ENCODE data around the gene PTRH2. TPM values are rescaled to one million over a fixed set of nuclear protein-coding genes. Genes with fewer than 3 reads are reported as not detected.

The PTRH2 gene
- total RNA-seq, 1 donor from 2014 or later = 43.0 TPM

- no peak for TF ChIP-seq POLR2AphosphoS5 (IDR thresholded peaks at IDR 0.05; ENCODE audit: insufficient read depth in 1 of 2, low read depth in 1 of 2)
- no peak for TF ChIP-seq CTCF (IDR thresholded peaks at IDR 0.05)
- no peak for TF ChIP-seq POLR2A (IDR thresholded peaks at IDR 0.05)
- Histone ChIP-seq H3K27ac (no peak overlapping the region), H3K4me1 (no peaks in the 10 kb centered on the region), H3K9me3 (no peaks in the 10 kb centered on the region), H3K27me3 (no peaks in the 10 kb centered on the region), H3K36me3 (peaks cover 4 to 95% of the 10 kb centered on the region in 2 donors), H3K4me3 (no peak overlapping the region)
- intact Hi-C loops (cut with DNase I) = no loop called here
- no peak for DNase-seq (ENCODE audit: extremely low spot score in 2 of 2)
These were observed 26.9 kb downstream of the PTRH2 start for GRCh38 chr17:59680314-59680713.

GRCh38 chr17:59678918-59679317, 28.3 kb downstream of the PTRH2 start:
- intact Hi-C loops (cut with DNase I) = no loop called here
- no peak for TF ChIP-seq CTCF (IDR thresholded peaks at IDR 0.05)
- no peak for TF ChIP-seq POLR2AphosphoS5 (IDR thresholded peaks at IDR 0.05; ENCODE audit: insufficient read depth in 1 of 2, low read depth in 1 of 2)
- TF ChIP-seq POLR2A (IDR thresholded peaks at IDR 0.05) = no peak
- DNase-seq (ENCODE audit: extremely low spot score in 2 of 2) = no peak
- Histone ChIP-seq H3K27ac (no peak overlapping the region), H3K4me3 (no peak overlapping the region), H3K36me3 (peaks cover 4 to 96% of the 10 kb centered on the region in 2 donors), H3K27me3 (no peaks in the 10 kb centered on the region), H3K4me1 (no peaks in the 10 kb centered on the region), H3K9me3 (no peaks in the 10 kb centered on the region)

- H3K9me3 ChIP-seq = no peaks in the 10 kb centered on the region
- H3K27ac ChIP-seq = no peak overlapping the region
- TF ChIP-seq POLR2AphosphoS5 (IDR thresholded peaks at IDR 0.05; ENCODE audit: insufficient read depth in 1 of 2, low read depth in 1 of 2) = no peak
- TF ChIP-seq CTCF (IDR thresholded peaks at IDR 0.05) = no peak
- no peak for TF ChIP-seq POLR2A (IDR thresholded peaks at IDR 0.05)
- no peaks in the 10 kb centered on the region for H3K4me1 ChIP-seq
- intact Hi-C loops (cut with DNase I) = no loop called here
- H3K4me3 ChIP-seq = no peak overlapping the region
- no peaks in the 10 kb centered on the region for H3K27me3 ChIP-seq
- H3K36me3 ChIP-seq = peaks cover 4 to 81% of the 10 kb centered on the region in 2 donors
- DNase-seq (ENCODE audit: extremely low spot score in 2 of 2) = no peak
These were observed 30.5 kb downstream of the PTRH2 start for GRCh38 chr17:59676716-59677115.

GRCh38 chr17:59675231-59675630, 32.0 kb downstream of the PTRH2 start:
- DNase-seq (ENCODE audit: extremely low spot score in 2 of 2) = no peak
- TF ChIP-seq POLR2AphosphoS5 (IDR thresholded peaks at IDR 0.05; ENCODE audit: insufficient read depth in 1 of 2, low read depth in 1 of 2) (no peak), POLR2A (IDR thresholded peaks at IDR 0.05) (no peak), CTCF (IDR thresholded peaks at IDR 0.05) (no peak)
- Histone ChIP-seq H3K27ac (no peak overlapping the region), H3K9me3 (no peaks in the 10 kb centered on the region), H3K4me3 (no peak overlapping the region), H3K36me3 (peaks cover 2 to 66% of the 10 kb centered on the region in 2 donors), H3K27me3 (no peaks in the 10 kb centered on the region), H3K4me1 (no peaks in the 10 kb centered on the region)
- intact Hi-C loops (cut with DNase I) = no loop called here

GRCh38 chr17:59671386-59671785, 35.8 kb downstream of the PTRH2 start:
- no peak for DNase-seq (ENCODE audit: extremely low spot score in 2 of 2)
- no peak overlapping the region for H3K27ac ChIP-seq

More at GRCh38 chr17:59671386-59671785, 35.8 kb downstream of the PTRH2 start:
- H3K36me3 ChIP-seq = peaks cover 0 to 67% of the 10 kb centered on the region in 2 donors
- intact Hi-C loops (cut with DNase I) = no loop called here
- no peak overlapping the region for H3K4me3 ChIP-seq
- TF ChIP-seq POLR2AphosphoS5 (IDR thresholded peaks at IDR 0.05; ENCODE audit: insufficient read depth in 1 of 2, low read depth in 1 of 2) (no peak), POLR2A (IDR thresholded peaks at IDR 0.05) (no peak), CTCF (IDR thresholded peaks at IDR 0.05) (no peak)
- no peaks in the 10 kb centered on the region for H3K27me3 ChIP-seq
- peaks cover 13% of the 10 kb centered on the region for H3K4me1 ChIP-seq
- no peaks in the 10 kb centered on the region for H3K9me3 ChIP-seq
